Endothelial cell (in vitro differentiated cells): ENCODE data around the gene TRPM2. TPM values are rescaled to one million over a fixed set of nuclear protein-coding genes. Genes with fewer than 3 reads are reported as not detected.
"Not testable (repeated sequence)": the region's sequence is repeated elsewhere in the genome, so short reads cannot be mapped to it uniquely, and the experiment has no call there.

Experiments used
- DNase-seq: peaks from one replicate; pipeline ENCODE4 v3.0.0; 2021; ENCODE audit warnings: low spot score
- H3K27ac Mint-ChIP-seq: one replicate; pipeline ENCODE4 v1.8.0; 2021; ENCODE audit warnings: mixed read lengths, inconsistent platforms; ENCODE audit not compliant: unreplicated experiment
- H3K27me3 Mint-ChIP-seq: one replicate; pipeline ENCODE4 v1.8.0; 2021; ENCODE audit warnings: mild to moderate bottlenecking, moderate library complexity, mixed read lengths, inconsistent platforms; ENCODE audit not compliant: unreplicated experiment
- H3K36me3 Mint-ChIP-seq: one replicate; pipeline ENCODE4 v1.8.0; 2021; ENCODE audit warnings: mild to moderate bottlenecking, low read depth, mixed read lengths, inconsistent platforms; ENCODE audit not compliant: unreplicated experiment
- H3K4me1 Mint-ChIP-seq: one replicate; pipeline ENCODE4 v1.8.0; 2021; ENCODE audit warnings: mild to moderate bottlenecking, mixed read lengths, inconsistent platforms; ENCODE audit not compliant: unreplicated experiment
- H3K4me3 Mint-ChIP-seq: one replicate; pipeline ENCODE4 v1.8.0; 2021; ENCODE audit warnings: mild to moderate bottlenecking, mixed read lengths, inconsistent platforms; ENCODE audit not compliant: unreplicated experiment
- H3K9me3 Mint-ChIP-seq: one replicate; pipeline ENCODE4 v1.8.0; 2021; ENCODE audit warnings: mixed read lengths, inconsistent platforms; ENCODE audit not compliant: unreplicated experiment
- total RNA-seq: library from RNA; stranded (reverse); fragmentation: NEBNext Ultra II Directional; extraction: Animal tissue kit (Norgen Biotek cat#: 25700); gene quantifications from one replicate; pipeline ENCODE4 v1.2.1, GENCODE V29; 2021; ENCODE audit not compliant: unreplicated experiment
- TF ChIP-seq, protein P1 (sequence below): fragments of 200-600 bp; sonication (generic); IDR thresholded peaks from one replicate; pipeline ENCODE4 v1.5.0; 2021; ENCODE audit warnings: antibody characterized with exemption; ENCODE audit not compliant: unreplicated experiment

The TRPM2 gene
- total RNA-seq, 1 donor from 2014 or later, result 0.15 TPM

DNA sequence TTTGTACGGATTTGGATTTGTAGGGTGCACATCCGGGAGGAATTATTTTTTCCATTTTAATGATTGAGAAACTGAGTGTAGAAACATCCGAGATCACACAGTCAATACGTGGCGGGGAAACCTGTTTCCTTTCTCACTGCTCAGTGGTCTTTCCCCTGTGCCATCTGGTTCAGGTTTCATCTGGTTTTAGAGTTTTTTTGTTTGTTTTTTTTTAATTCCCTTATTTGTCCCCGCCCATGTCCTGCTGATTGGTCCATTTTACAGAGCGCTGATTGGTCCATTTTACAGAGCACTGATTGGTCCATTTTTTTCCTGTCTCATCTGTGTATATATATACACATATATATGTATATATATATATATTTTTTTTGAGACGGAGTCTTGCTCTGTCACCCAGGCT lies 6.0 kb downstream of the TRPM2 start:
- no peak for DNase-seq
- H3K4me1 Mint-ChIP-seq, result no peaks in the 10 kb centered on the region
- TF ChIP-seq, protein P1, sequence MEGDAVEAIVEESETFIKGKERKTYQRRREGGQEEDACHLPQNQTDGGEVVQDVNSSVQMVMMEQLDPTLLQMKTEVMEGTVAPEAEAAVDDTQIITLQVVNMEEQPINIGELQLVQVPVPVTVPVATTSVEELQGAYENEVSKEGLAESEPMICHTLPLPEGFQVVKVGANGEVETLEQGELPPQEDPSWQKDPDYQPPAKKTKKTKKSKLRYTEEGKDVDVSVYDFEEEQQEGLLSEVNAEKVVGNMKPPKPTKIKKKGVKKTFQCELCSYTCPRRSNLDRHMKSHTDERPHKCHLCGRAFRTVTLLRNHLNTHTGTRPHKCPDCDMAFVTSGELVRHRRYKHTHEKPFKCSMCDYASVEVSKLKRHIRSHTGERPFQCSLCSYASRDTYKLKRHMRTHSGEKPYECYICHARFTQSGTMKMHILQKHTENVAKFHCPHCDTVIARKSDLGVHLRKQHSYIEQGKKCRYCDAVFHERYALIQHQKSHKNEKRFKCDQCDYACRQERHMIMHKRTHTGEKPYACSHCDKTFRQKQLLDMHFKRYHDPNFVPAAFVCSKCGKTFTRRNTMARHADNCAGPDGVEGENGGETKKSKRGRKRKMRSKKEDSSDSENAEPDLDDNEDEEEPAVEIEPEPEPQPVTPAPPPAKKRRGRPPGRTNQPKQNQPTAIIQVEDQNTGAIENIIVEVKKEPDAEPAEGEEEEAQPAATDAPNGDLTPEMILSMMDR, result no peak
- no peak overlapping the region for H3K27ac Mint-ChIP-seq
- H3K27me3 Mint-ChIP-seq, result no peaks in the 10 kb centered on the region
- H3K9me3 Mint-ChIP-seq, result no peaks in the 10 kb centered on the region
- no peaks in the 10 kb centered on the region for H3K36me3 Mint-ChIP-seq
- H3K4me3 Mint-ChIP-seq, result no peak overlapping the region

GRCh38 chr21:44360159-44360558 lies 6.7 kb downstream of the TRPM2 start:
- H3K4me3 Mint-ChIP-seq, result no peak overlapping the region
- H3K36me3 Mint-ChIP-seq, result no peaks in the 10 kb centered on the region
- no peak overlapping the region for H3K27ac Mint-ChIP-seq
- TF ChIP-seq, protein P1, result peak; percentile 23
- no peaks in the 10 kb centered on the region for H3K27me3 Mint-ChIP-seq
- H3K9me3 Mint-ChIP-seq, result no peaks in the 10 kb centered on the region
- H3K4me1 Mint-ChIP-seq, result no peaks in the 10 kb centered on the region
- no peak for DNase-seq

DNA sequence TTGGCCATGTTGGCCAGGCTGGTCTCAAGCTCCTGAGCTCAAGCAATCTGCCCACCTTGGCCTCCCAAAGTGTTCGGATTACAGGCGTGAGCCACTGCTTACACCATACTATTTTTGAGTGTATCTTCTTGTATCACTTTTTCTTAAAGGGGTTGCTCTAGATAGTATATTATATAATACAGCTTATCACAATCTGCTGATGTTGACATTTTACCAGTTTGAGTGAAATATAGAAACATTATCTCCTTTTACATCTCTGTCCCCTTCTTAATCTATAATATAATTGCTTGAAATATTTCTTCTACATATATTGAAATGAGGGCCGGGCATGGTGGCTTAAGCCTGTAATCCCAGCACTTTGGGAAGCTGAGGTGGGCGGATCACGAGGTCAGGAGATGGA lies 8.5 kb downstream of the TRPM2 start:
- not testable (repeated sequence) for H3K27me3 Mint-ChIP-seq

DNA sequence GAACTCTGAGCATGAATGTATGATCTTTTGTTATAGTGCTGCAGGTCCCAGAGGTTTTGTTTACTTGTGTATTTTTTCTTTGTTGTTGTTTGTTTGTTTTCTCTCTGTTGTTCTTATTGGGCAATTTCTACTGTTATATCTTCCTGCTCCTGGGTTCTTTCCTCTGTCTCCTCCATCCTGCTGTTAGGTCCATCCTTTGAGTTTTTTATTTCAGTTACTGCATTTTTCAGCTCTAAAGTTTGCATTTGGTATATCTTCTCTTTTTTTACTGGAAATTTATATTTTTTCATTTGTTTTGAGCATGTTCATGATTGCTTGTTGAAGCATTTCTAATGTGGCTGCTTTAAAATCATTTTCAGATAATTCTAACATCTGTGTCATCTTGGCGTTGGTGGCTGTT lies 9.9 kb downstream of the TRPM2 start:
- TF ChIP-seq, protein P1, result no peak
- no peak overlapping the region for H3K4me3 Mint-ChIP-seq
- H3K27ac Mint-ChIP-seq, result no peak overlapping the region

More for the DNA sequence above, 8.5 kb downstream of the TRPM2 start:
- not testable (repeated sequence) for H3K4me1 Mint-ChIP-seq, H3K9me3 Mint-ChIP-seq, H3K36me3 Mint-ChIP-seq, H3K4me3 Mint-ChIP-seq, H3K27ac Mint-ChIP-seq, DNase-seq

DNA sequence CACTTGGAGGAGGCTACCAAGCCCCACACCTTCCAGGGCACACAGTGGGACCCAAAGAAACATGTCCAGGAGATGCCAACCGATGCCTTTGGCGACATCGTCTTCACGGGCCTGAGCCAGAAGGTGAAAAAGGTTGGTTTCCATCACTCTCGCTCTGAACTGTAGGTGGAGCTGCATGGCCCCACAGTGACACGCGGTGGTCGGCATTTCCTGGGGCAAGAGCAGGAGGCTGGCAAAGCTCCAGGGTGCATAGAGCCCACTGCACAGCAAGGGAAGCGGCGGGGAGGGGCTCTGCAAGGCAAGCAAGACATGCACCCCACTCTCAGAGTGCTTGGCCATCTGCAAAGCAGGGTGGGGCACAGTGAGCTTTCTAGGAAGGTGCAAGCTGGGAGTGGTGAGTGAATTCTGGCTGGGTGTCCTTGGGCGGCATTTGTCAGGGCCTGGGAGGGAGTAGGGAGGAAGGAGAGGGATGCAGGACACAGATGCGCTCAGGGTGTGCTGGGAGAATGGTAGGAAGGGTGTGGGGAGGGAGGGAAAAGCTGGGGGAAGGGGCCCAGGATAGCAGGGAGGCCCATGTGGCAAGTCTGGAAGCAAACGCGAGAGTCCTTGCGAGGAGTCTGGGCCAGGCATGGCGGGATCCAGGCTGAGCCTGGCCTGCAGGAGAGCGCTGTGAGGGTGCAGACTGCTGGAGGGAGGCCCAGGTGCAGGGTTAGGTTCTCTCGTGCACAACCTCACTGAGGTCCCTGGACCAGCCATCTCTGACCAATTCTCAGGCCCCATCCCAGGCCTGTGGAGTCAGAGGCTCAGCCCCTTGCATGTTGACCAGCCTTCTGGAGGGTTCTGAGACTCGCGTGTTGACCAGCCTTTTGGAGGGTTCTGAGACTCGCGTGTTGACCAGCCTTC lies 11.0 kb downstream of the TRPM2 start:
- Mint-ChIP-seq H3K27ac (no peak overlapping the region), H3K4me1 (no peaks in the 10 kb centered on the region), H3K9me3 (no peaks in the 10 kb centered on the region), H3K27me3 (peaks cover 9% of the 10 kb centered on the region), H3K4me3 (no peak overlapping the region), H3K36me3 (no peaks in the 10 kb centered on the region)
- DNase-seq, result no peak
- TF ChIP-seq, protein P1, result no peak

More for the DNA sequence above, 9.9 kb downstream of the TRPM2 start:
- no peaks in the 10 kb centered on the region for H3K36me3 Mint-ChIP-seq
- no peak for DNase-seq
- H3K9me3 Mint-ChIP-seq, result no peaks in the 10 kb centered on the region
- no peaks in the 10 kb centered on the region for H3K4me1 Mint-ChIP-seq
- peaks cover 5% of the 10 kb centered on the region for H3K27me3 Mint-ChIP-seq
